Endothelial cell of umbilical vein (primary cell): Measurements from ENCODE around the gene GPRIN1. TPM values are rescaled to one million over a fixed set of nuclear protein-coding genes. Genes with fewer than 3 reads are reported as not detected.

ENCODE experiments used
- BruUV-seq: library from RNA; stranded (reverse); fragments of 400-500 nt; replicated peaks from 2 replicates; lab custom pipeline; 2021; lab: Mats Ljungman, UMichigan
- CTCF ChIA-PET: fragments of 300-600, 350-600 bp; sonication (Branson Sonifier 250); formaldehyde crosslinking; loops from one replicate; lab custom pipeline; 2021; ENCODE audit warnings: antibody characterized with exemption, inconsistent platforms; lab: Charles Lee
- POLR2A ChIA-PET: fragments of 300-600, 350-600 bp; sonication (Branson Sonifier 250); formaldehyde crosslinking; loops from one replicate; lab custom pipeline; 2021; ENCODE audit warnings: antibody characterized with exemption, inconsistent platforms; lab: Charles Lee
- DNase-seq: peaks from one replicate; pipeline ENCODE4 v3.0.0-alpha.2; 2011; ENCODE audit warnings: low read depth, low spot score
- FAIRE-seq: peaks from 2 replicates; lab custom pipeline; 2011; peaks lifted over from hg19 to GRCh38; lab: Jason Lieb, UNC
- H2AFZ ChIP-seq: 2 replicates; pipeline ENCODE4 v1.6.0; 2012; ENCODE audit warnings: low read depth, low read length, control low read depth, inconsistent platforms
- H3K27ac ChIP-seq: 2 replicates; pipeline ENCODE4 v1.5.1; 2011; ENCODE audit warnings: low read depth, mild to moderate bottlenecking, control low read depth, low read length, moderate library complexity; ENCODE audit not compliant: insufficient read depth
- H3K27me3 ChIP-seq, 2 experiments: 2 replicates each; pipeline versions ENCODE4 v1.6.0 to v1.6.1; 2011; ENCODE audit warnings: low read length in 2 of 2, mixed read lengths in 1 of 2; ENCODE audit not compliant: control insufficient read depth in 2 of 2, insufficient read depth in 2 of 2
- H3K36me3 ChIP-seq, 2 experiments: 2 replicates in 1 of 2; 3 replicates in 1 of 2; pipeline ENCODE4 v1.5.1; 2011; ENCODE audit warnings: low read length in 2 of 2, mild to moderate bottlenecking in 1 of 2, moderate library complexity in 1 of 2; ENCODE audit not compliant: control insufficient read depth in 2 of 2, insufficient read depth in 2 of 2; ENCODE audit errors: extremely low read depth in 1 of 2
- H3K4me1 ChIP-seq: 3 replicates; pipeline ENCODE4 v1.5.1; 2011; ENCODE audit warnings: mild to moderate bottlenecking, low read length; ENCODE audit not compliant: control insufficient read depth, insufficient read depth; ENCODE audit errors: extremely low read depth
- H3K4me2 ChIP-seq: 2 replicates; pipeline ENCODE4 v1.6.1; 2011; ENCODE audit warnings: low read length, control low read depth, mixed read lengths; ENCODE audit not compliant: insufficient read depth
- H3K4me3 ChIP-seq, 3 experiments: fragments of 200-600 bp in 1 of 3; sonication (generic), shearing (Covaris generic) in 1 of 3; replicated peaks in 1 of 3; 2 replicates each; pipeline ENCODE4 v1.5.1; 2011 to 2016; ENCODE audit warnings: control low read depth in 3 of 3, low read length in 3 of 3, mild to moderate bottlenecking in 2 of 3, inconsistent platforms in 1 of 3, low read depth in 1 of 3, moderate library complexity in 1 of 3; ENCODE audit not compliant: insufficient read depth in 1 of 3
- H3K79me2 ChIP-seq: 2 replicates; pipeline ENCODE4 v1.6.0; 2012; ENCODE audit warnings: low read length, inconsistent platforms; ENCODE audit not compliant: control insufficient read depth, insufficient read depth
- H3K9ac ChIP-seq: replicated peaks from 2 replicates; pipeline ENCODE3; 2011; ENCODE audit warnings: low read length, control low read depth; ENCODE audit not compliant: insufficient read depth; ENCODE audit errors: extremely low read depth
- H3K9me1 ChIP-seq: replicated peaks from 3 replicates; pipeline ENCODE4 v1.6.0; 2011; ENCODE audit warnings: mild to moderate bottlenecking, low read length; ENCODE audit not compliant: control insufficient read depth, insufficient read depth; ENCODE audit errors: extremely low read depth
- H3K9me3 ChIP-seq: replicated peaks from 2 replicates; pipeline ENCODE4 v1.5.1; 2012; ENCODE audit warnings: low read length, inconsistent platforms; ENCODE audit not compliant: control insufficient read depth, insufficient read depth
- H4K20me1 ChIP-seq: replicated peaks from 2 replicates; pipeline ENCODE3; 2011; ENCODE audit warnings: mild to moderate bottlenecking, low read length; ENCODE audit not compliant: control insufficient read depth, insufficient read depth; ENCODE audit errors: extremely low read depth
- CTCF ChIP-seq, 2 donors: IDR thresholded peaks; 1 replicate in 1 of 2; 2 replicates in 1 of 2; pipeline ENCODE4 v1.5.1; 2011; ENCODE audit warnings: low read length in 2 of 2, mild to moderate bottlenecking in 2 of 2, moderate library complexity in 2 of 2, control low read depth in 1 of 2, inconsistent platforms in 1 of 2, low read depth in 1 of 2; ENCODE audit not compliant: insufficient read depth in 1 of 2; ENCODE audit errors: extremely low read depth in 1 of 2
- EZH2 ChIP-seq: IDR thresholded peaks from 2 replicates; pipeline ENCODE4 v1.6.1; 2012; ENCODE audit warnings: borderline replicate concordance, low read depth, mild to moderate bottlenecking, moderate library complexity, low read length, inconsistent platforms; ENCODE audit not compliant: severe bottlenecking
- dilution Hi-C: fragments of 300-500 bp; cut with MboI; formaldehyde crosslinking; loops from one replicate; pipeline ENCODE4 v1.15.0; 2019; ENCODE audit warnings: low sequenced_read_pairs; ENCODE audit not compliant: extremely low pct_ligation_motif_present
- intact Hi-C: fragments of 100-400 bp; cut with micrococcal nuclease; formaldehyde crosslinking; loops from one replicate; pipeline ENCODE4 v1.10.0; 2022
- polyA plus RNA-seq, 4 experiments: library from polyadenylated mRNA; depleted of rRNA in 3 of 4; stranded (reverse) in 3 of 4; unstranded in 1 of 4; fragments of >200 nt; gene quantifications; 2 replicates each; pipeline versions ENCODE4 v1.2.1 to v1.2.3, GENCODE V29; 2011 to 2012; ENCODE audit warnings: missing spikeins in 1 of 4
- total RNA-seq: library from RNA; stranded (reverse); gene quantifications from 2 replicates; pipeline ENCODE4 v1.2.3, GENCODE V29; 2021

Gene GPRIN1
- total and polyA plus RNA-seq, 2 donors (not counting 3 experiments of a cell fraction or from before 2014, with no cell fraction given) = 2.4 to 10.4 TPM

- dilution Hi-C loops = no loop called here
- H3K4me1 ChIP-seq = no peaks in the 10 kb centered on the region
- TF ChIP-seq EZH2 = peak; percentile 88
- no peak for TF ChIP-seq CTCF (IDR thresholded peaks at IDR 0.05; ENCODE audit: extremely low read depth in 1 of 2, insufficient read depth in 1 of 2, low read depth in 1 of 2, low read length in 2 of 2)
- DNase-seq (peak; percentile 49), FAIRE-seq (peak; percentile 62)
- CTCF ChIA-PET = interaction anchor here (0.6 to 2.9 kb wide), 8 partner anchors 8 to 213 kb away, joined by 3 to 14 read pairs (median 8); partner anchors contain the start of gene TSPAN17
- H3K27ac ChIP-seq = no peak within 1 kb of the TSS
- peak within 1 kb of the TSS in 2 of 3 experiments; percentile 1 to 18 for H3K4me3 ChIP-seq
- no peak within 1 kb of the TSS for H3K9ac ChIP-seq
- POLR2A ChIA-PET = no interaction called here
- H3K9me3 ChIP-seq = no peaks in the 10 kb centered on the region
- H3K4me2 ChIP-seq = peak within 1 kb of the TSS; percentile 26
- intact Hi-C loops = loop anchor here (1.0 kb wide), 2 partner anchors 10 to 16 kb away; no protein-coding TSS in a partner anchor
- H3K36me3 ChIP-seq = no peaks in the 10 kb centered on the region
- no peaks in the 10 kb centered on the region for H4K20me1 ChIP-seq
- no peak within 1 kb of the TSS for H2AFZ ChIP-seq
- BruUV-seq = no TSS peak
- no peaks in the 10 kb centered on the region for H3K79me2 ChIP-seq
- no peaks in the 10 kb centered on the region for H3K9me1 ChIP-seq
- peaks cover 59 to 61% of the 10 kb centered on the region in 2 experiments for H3K27me3 ChIP-seq
Observed at GRCh38 chr5:176629853-176630680, 20.1 kb upstream of the GPRIN1 start, which contains the start of the genes EIF4E1B and SNCB. Gene EIF4E1B, plus strand, starts transcription at chr5:176630675. Its CDS starts 12,113 bp downstream, at chr5:176642788. Gene SNCB, minus strand, starts transcription at chr5:176630534. Its CDS starts 880 bp downstream, at chr5:176629654.
